ENCODE results near the gene CASP3. TPM values are rescaled to one million over a fixed set of nuclear protein-coding genes. Genes with fewer than 3 reads are reported as not detected.

CASP3 gene
- total and polyA plus RNA-seq, 9 of the 15 experiments (the other 6 are each of a cell fraction or from before 2014, with no cell fraction given): 17.6 to 40.1 (median 31.8) TPM

DNA sequence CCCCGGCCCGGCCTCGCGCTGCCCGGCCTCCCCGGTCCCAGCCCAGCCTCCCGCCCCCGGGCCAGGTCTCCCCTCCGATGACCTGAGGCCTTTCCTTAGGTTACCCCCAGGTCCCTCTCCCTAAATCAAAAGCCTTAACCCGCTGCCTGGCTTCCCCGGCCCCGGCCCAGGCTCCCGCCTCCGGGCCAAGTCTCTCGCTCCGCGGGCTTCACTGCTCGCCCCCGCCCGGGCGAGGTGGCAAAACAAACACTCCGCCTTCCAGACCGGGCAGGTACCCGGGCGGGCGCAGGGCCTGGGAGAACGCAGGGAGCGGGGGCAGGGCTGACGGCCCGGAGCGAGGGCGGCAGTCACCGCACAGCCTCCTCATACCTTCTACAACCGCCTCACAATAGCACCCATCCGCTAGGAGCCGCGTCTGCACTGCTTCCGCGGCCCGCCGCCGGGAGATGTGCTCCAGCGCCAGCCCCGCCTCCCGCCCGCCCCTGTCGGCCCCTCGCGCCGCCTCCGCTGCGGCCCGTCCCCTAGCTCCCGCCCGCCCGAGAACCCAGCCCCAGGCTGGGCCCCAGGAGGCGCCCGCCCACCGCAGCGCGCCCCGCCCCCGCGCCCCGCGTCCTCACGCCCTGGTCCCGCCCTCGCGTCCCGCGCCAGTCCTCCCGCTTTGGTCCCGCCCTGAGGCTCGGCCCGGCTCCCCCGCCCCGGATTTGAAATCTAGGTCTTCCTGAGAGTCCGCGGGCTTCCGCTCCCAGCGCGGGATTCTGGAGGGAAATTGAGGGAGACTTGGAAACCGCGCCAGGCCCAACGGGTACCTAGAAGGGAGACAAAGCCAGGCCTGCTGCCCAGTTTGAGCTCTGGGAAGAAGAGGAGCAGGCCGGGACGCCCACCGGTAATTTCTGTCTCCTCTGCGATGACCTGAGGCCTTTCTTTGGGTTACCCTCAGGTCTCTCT, at the start of gene CASP3, which contains the start of gene PRIMPOL (continued):
- TF ChIP-seq, protein P1, sequence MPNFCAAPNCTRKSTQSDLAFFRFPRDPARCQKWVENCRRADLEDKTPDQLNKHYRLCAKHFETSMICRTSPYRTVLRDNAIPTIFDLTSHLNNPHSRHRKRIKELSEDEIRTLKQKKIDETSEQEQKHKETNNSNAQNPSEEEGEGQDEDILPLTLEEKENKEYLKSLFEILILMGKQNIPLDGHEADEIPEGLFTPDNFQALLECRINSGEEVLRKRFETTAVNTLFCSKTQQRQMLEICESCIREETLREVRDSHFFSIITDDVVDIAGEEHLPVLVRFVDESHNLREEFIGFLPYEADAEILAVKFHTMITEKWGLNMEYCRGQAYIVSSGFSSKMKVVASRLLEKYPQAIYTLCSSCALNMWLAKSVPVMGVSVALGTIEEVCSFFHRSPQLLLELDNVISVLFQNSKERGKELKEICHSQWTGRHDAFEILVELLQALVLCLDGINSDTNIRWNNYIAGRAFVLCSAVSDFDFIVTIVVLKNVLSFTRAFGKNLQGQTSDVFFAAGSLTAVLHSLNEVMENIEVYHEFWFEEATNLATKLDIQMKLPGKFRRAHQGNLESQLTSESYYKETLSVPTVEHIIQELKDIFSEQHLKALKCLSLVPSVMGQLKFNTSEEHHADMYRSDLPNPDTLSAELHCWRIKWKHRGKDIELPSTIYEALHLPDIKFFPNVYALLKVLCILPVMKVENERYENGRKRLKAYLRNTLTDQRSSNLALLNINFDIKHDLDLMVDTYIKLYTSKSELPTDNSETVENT (CRISPR knock-in tag; IDR thresholded peaks at IDR 0.05): peak; percentile 77
- TF ChIP-seq ARID1B (IDR thresholded peaks at IDR 0.05): no peak
- TF ChIP-seq POLR2G (IDR thresholded peaks at IDR 0.05; ENCODE audit: low read depth, low read length): peak; percentile 96
- TF ChIP-seq, protein P2, sequence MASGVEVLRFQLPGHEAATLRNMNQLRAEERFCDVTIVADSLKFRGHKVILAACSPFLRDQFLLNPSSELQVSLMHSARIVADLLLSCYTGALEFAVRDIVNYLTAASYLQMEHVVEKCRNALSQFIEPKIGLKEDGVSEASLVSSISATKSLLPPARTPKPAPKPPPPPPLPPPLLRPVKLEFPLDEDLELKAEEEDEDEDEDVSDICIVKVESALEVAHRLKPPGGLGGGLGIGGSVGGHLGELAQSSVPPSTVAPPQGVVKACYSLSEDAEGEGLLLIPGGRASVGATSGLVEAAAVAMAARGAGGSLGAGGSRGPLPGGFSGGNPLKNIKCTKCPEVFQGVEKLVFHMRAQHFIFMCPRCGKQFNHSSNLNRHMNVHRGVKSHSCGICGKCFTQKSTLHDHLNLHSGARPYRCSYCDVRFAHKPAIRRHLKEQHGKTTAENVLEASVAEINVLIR (CRISPR knock-in tag; IDR thresholded peaks at IDR 0.05): no peak
- TF ChIP-seq, protein P3, sequence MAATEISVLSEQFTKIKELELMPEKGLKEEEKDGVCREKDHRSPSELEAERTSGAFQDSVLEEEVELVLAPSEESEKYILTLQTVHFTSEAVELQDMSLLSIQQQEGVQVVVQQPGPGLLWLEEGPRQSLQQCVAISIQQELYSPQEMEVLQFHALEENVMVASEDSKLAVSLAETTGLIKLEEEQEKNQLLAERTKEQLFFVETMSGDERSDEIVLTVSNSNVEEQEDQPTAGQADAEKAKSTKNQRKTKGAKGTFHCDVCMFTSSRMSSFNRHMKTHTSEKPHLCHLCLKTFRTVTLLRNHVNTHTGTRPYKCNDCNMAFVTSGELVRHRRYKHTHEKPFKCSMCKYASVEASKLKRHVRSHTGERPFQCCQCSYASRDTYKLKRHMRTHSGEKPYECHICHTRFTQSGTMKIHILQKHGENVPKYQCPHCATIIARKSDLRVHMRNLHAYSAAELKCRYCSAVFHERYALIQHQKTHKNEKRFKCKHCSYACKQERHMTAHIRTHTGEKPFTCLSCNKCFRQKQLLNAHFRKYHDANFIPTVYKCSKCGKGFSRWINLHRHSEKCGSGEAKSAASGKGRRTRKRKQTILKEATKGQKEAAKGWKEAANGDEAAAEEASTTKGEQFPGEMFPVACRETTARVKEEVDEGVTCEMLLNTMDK (IDR thresholded peaks at IDR 0.05; ENCODE audit: borderline replicate concordance, insufficient read depth, low read depth, low read length, poor library complexity, severe bottlenecking): peak; percentile 77
- TF ChIP-seq HDAC1 (IDR thresholded peaks at IDR 0.05): peak in 1 of 2 experiments; percentile 48; a peak in 1 of 4 replicates
- TF ChIP-seq ETV5 (CRISPR knock-in tag; IDR thresholded peaks at IDR 0.05; ENCODE audit: low read depth): peak; percentile 62; the same call in 1 of the 2 replicates
- peak; percentile 75 for TF ChIP-seq ZNF263 (CRISPR knock-in tag; IDR thresholded peaks at IDR 0.05; ENCODE audit: borderline replicate concordance)
- no peak for TF ChIP-seq ARHGAP35 (IDR thresholded peaks at IDR 0.05; ENCODE audit: partially characterized antibody)
- TF ChIP-seq, protein P4, sequence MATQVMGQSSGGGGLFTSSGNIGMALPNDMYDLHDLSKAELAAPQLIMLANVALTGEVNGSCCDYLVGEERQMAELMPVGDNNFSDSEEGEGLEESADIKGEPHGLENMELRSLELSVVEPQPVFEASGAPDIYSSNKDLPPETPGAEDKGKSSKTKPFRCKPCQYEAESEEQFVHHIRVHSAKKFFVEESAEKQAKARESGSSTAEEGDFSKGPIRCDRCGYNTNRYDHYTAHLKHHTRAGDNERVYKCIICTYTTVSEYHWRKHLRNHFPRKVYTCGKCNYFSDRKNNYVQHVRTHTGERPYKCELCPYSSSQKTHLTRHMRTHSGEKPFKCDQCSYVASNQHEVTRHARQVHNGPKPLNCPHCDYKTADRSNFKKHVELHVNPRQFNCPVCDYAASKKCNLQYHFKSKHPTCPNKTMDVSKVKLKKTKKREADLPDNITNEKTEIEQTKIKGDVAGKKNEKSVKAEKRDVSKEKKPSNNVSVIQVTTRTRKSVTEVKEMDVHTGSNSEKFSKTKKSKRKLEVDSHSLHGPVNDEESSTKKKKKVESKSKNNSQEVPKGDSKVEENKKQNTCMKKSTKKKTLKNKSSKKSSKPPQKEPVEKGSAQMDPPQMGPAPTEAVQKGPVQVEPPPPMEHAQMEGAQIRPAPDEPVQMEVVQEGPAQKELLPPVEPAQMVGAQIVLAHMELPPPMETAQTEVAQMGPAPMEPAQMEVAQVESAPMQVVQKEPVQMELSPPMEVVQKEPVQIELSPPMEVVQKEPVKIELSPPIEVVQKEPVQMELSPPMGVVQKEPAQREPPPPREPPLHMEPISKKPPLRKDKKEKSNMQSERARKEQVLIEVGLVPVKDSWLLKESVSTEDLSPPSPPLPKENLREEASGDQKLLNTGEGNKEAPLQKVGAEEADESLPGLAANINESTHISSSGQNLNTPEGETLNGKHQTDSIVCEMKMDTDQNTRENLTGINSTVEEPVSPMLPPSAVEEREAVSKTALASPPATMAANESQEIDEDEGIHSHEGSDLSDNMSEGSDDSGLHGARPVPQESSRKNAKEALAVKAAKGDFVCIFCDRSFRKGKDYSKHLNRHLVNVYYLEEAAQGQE (IDR thresholded peaks at IDR 0.05; ENCODE audit: borderline replicate concordance): no peak
- TF ChIP-seq, protein P4 (CRISPR knock-in tag; IDR thresholded peaks at IDR 0.05; ENCODE audit: low read depth): peak; percentile 38; the same call in 1 of the 2 replicates
- TF ChIP-seq PRMT5 (CRISPR knock-in tag; IDR thresholded peaks at IDR 0.05): no peak
